ENCODE data around the gene MRPL49. TPM values are rescaled to one million over a fixed set of nuclear protein-coding genes. Genes with fewer than 3 reads are reported as not detected.

The MRPL49 gene
- total and polyA plus RNA-seq, 9 of the 15 experiments (the other 6 are each of a cell fraction or from before 2014, with no cell fraction given): 74.3 to 132 (median 91.2) TPM

DNA sequence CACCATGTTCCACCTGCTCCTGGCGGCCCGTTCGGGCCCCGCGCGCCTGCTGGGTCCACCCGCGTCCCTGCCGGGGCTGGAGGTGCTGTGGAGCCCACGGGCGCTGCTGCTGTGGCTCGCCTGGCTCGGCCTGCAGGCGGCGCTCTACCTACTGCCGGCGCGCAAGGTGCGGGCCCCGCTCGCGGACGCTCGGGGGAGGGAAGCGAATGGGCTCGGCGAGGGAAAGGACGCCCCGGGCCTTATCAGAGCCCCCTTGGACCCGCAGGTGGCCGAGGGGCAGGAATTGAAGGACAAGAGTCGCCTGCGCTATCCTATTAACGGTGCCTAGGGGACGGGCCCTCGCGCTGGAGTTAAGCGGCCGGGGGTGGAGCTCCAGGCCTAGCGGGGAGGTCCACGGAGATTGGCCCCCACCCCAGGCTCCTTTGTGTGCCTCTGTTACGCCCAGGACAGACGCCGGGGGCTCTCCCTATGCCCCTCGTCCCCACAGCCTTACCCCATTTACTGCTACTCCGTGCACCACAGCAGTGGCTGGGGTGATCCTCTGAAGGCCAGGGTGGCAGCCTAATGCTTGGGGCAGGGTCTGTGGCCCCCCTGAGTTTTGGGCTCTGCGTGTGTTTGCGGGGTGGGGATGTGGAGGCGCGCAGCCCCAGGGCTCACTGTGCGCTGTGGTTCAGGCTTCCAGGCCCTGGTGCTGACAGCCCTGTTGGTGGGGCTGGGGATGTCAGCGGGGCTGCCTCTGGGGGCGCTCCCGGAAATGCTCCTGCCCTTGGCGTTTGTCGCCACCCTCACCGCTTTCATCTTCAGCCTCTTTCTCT lies 9.4 kb upstream of the MRPL49 start (continued):
- TF ChIP-seq NR2C1 (IDR thresholded peaks at IDR 0.05): no peak
- no peak for TF ChIP-seq NR2C1 (tag; IDR thresholded peaks at IDR 0.05)
- TF ChIP-seq ZNF644 (tag; IDR thresholded peaks at IDR 0.05; ENCODE audit: low read depth): no peak
- TF ChIP-seq CBFA2T3 (IDR thresholded peaks at IDR 0.05): no peak
- TF ChIP-seq, protein P1, sequence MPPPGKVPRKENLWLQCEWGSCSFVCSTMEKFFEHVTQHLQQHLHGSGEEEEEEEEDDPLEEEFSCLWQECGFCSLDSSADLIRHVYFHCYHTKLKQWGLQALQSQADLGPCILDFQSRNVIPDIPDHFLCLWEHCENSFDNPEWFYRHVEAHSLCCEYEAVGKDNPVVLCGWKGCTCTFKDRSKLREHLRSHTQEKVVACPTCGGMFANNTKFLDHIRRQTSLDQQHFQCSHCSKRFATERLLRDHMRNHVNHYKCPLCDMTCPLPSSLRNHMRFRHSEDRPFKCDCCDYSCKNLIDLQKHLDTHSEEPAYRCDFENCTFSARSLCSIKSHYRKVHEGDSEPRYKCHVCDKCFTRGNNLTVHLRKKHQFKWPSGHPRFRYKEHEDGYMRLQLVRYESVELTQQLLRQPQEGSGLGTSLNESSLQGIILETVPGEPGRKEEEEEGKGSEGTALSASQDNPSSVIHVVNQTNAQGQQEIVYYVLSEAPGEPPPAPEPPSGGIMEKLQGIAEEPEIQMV (tag; conservative IDR thresholded peaks at IDR 0.05; ENCODE audit: low read depth): 0 out of 2 replicates have a peak, but pooled peaks have one; percentile 24
- TF ChIP-seq ZNF197 (CRISPR knock-in tag; IDR thresholded peaks at IDR 0.05; ENCODE audit: low read depth): no peak
- no peak for TF ChIP-seq KAT8 (IDR thresholded peaks at IDR 0.05; ENCODE audit: low read depth)
- TF ChIP-seq KLF13 (tag; IDR thresholded peaks at IDR 0.05; ENCODE audit: borderline replicate concordance, low read depth): no peak
- TF ChIP-seq, protein P2, sequence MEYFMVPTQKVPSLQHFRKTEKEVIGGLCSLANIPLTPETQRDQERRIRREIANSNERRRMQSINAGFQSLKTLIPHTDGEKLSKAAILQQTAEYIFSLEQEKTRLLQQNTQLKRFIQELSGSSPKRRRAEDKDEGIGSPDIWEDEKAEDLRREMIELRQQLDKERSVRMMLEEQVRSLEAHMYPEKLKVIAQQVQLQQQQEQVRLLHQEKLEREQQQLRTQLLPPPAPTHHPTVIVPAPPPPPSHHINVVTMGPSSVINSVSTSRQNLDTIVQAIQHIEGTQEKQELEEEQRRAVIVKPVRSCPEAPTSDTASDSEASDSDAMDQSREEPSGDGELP (CRISPR knock-in tag; IDR thresholded peaks at IDR 0.05; ENCODE audit: borderline replicate concordance): peak; percentile 76
- TF ChIP-seq SLC30A9 (CRISPR knock-in tag; IDR thresholded peaks at IDR 0.05): no peak
- TF ChIP-seq FOXK1 (CRISPR knock-in tag; IDR thresholded peaks at IDR 0.05; ENCODE audit: borderline replicate concordance): no peak
- peak; percentile 96 for TF ChIP-seq FIP1L1 (IDR thresholded peaks at IDR 0.05; ENCODE audit: low read depth, low read length, poor library complexity, severe bottlenecking)
- no peak for TF ChIP-seq ZNF121 (CRISPR knock-in tag; conservative IDR thresholded peaks at IDR 0.05)
- TF ChIP-seq CC2D1A (IDR thresholded peaks at IDR 0.05): no peak
- TF ChIP-seq, protein P3, sequence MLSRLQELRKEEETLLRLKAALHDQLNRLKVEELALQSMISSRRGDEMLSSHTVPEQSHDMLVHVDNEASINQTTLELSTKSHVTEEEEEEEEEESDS (CRISPR knock-in tag; IDR thresholded peaks at IDR 0.05): no peak
- TF ChIP-seq, protein P4, sequence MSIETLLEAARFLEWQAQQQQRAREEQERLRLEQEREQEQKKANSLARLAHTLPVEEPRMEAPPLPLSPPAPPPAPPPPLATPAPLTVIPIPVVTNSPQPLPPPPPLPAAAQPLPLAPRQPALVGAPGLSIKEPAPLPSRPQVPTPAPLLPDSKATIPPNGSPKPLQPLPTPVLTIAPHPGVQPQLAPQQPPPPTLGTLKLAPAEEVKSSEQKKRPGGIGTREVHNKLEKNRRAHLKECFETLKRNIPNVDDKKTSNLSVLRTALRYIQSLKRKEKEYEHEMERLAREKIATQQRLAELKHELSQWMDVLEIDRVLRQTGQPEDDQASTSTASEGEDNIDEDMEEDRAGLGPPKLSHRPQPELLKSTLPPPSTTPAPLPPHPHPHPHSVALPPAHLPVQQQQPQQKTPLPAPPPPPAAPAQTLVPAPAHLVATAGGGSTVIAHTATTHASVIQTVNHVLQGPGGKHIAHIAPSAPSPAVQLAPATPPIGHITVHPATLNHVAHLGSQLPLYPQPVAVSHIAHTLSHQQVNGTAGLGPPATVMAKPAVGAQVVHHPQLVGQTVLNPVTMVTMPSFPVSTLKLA (conservative IDR thresholded peaks at IDR 0.05): peak in 1 of 2 experiments; percentile 61; a peak in 3 of 4 replicates
- peak; percentile 71 for TF ChIP-seq MYC (IDR thresholded peaks at IDR 0.05; ENCODE audit: low read depth, low read length)
- TF ChIP-seq MYC (CRISPR knock-in tag; IDR thresholded peaks at IDR 0.05; ENCODE audit: borderline replicate concordance, low read depth): peak; percentile 59; the same call in 1 of the 2 replicates
- TF ChIP-seq ARID2 (IDR thresholded peaks at IDR 0.05): no peak
- TF ChIP-seq CHCHD3 (CRISPR knock-in tag; IDR thresholded peaks at IDR 0.05): no peak
- peak; percentile 71 for TF ChIP-seq RBM22 (IDR thresholded peaks at IDR 0.05; ENCODE audit: low read depth, low read length, poor library complexity, severe bottlenecking)
